Skeletal muscle cell (primary cell): Measurements from ENCODE around the gene SCGB1A1.

Source experiments
- DNase-seq: peaks from one replicate; pipeline ENCODE4 v3.0.0-alpha.2; 2010; ENCODE audit warnings: low read depth
- H3K4me3 ChIP-seq: 2 replicates; pipeline ENCODE4 v1.5.1; 2011; ENCODE audit warnings: low read depth, mild to moderate bottlenecking, control low read depth, low read length, moderate library complexity

Gene SCGB1A1

GRCh38 chr11:62466444-62466843 is 47.6 kb downstream of the SCGB1A1 start:
- no peak for DNase-seq

GRCh38 chr11:62468577-62468976 is 49.7 kb downstream of the SCGB1A1 start:
- no peak overlapping the region for H3K4me3 ChIP-seq
- no peak for DNase-seq

More at GRCh38 chr11:62466444-62466843, 47.6 kb downstream of the SCGB1A1 start:
- no peak overlapping the region for H3K4me3 ChIP-seq

GRCh38 chr11:62471603-62472002 is 52.8 kb downstream of the SCGB1A1 start:
- no peak for DNase-seq
- H3K4me3 ChIP-seq = no peak overlapping the region

- no peak overlapping the region for H3K4me3 ChIP-seq
- peak; percentile 24 for DNase-seq
Observed at GRCh38 chr11:62472063-62472884, 53.4 kb downstream of the SCGB1A1 start.
